Adipose tissue (tissue), 3 donors: ENCODE data around the gene PTPN3. TPM values are rescaled to one million over a fixed set of nuclear protein-coding genes. Genes with fewer than 3 reads are reported as not detected.
"Not testable (repeated sequence)": the region's sequence is repeated elsewhere in the genome, so short reads cannot be mapped to it uniquely, and the experiment has no call there.

Experiments
- H3K27ac ChIP-seq: one replicate; pipeline ENCODE4 v1.5.1; 2013; ENCODE audit warnings: low read depth, low read length
- WGBS, 3 donors: extraction: QIAGEN DNeasy Blood & Tissue Kit; methylation state at CpG; one replicate each; pipeline ENCODE4 v1.1.7; 2013; 5-methylcytosine and 5-hydroxymethylcytosine counted together
- polyA plus RNA-seq, 3 donors: library from polyadenylated mRNA; stranded (reverse); fragments of 200-250 nt; gene quantifications; one replicate each; pipeline ENCODE4 v1.2.3, GENCODE V29; 2013
- donor health status: healthy with polysubstance abuse.
- donor health status: Bipolar disorder and iron deficiency.
- donor health status: healthy.

Gene PTPN3
- polyA plus RNA-seq, 3 donors = 2.2 to 9.0 (median 8.1) TPM

- WGBS, 3 donors = 74 to 78% (median 76%) methylated on average over 4 of the region's 4 CpGs
- not testable (repeated sequence) for H3K27ac ChIP-seq
These were observed 11.9 kb upstream of the PTPN3 start for GRCh38 chr9:109510042-109510441.

- WGBS, 3 donors = 25 to 52% (median 51%) methylated on average over 4 of the region's 4 CpGs
- no peak overlapping the region for H3K27ac ChIP-seq
These were observed 11.5 kb upstream of the PTPN3 start for GRCh38 chr9:109509611-109510010.

GRCh38 chr9:109507421-109507838, 9.3 kb upstream of the PTPN3 start:
- H3K27ac ChIP-seq = no peak overlapping the region
- WGBS, 3 donors = 63 to 80% (median 71%) methylated on average over 9 of the region's 9 CpGs

- no peak overlapping the region for H3K27ac ChIP-seq
- 53 to 65% (median 59%) methylated on average over 3 of the region's 3 CpGs for WGBS, 3 donors
These were observed 8.1 kb upstream of the PTPN3 start for GRCh38 chr9:109506097-109506712.

- 72 to 75% (median 74%) methylated on average over 5 of the region's 5 CpGs for WGBS, 3 donors
- no peak overlapping the region for H3K27ac ChIP-seq
These were observed 6.6 kb upstream of the PTPN3 start for GRCh38 chr9:109504689-109505088.

- WGBS, 3 donors = 53 to 77% (median 69%) methylated on average over 5 of the region's 5 CpGs
- H3K27ac ChIP-seq = no peak overlapping the region
These were observed 2.4 kb upstream of the PTPN3 start for GRCh38 chr9:109500421-109500974.

- WGBS, 3 donors = 1 to 6% (median 4%) methylated on average over 44 to 56 of the region's 56 CpGs
- H3K27ac ChIP-seq = no peak overlapping the region
These were observed 1.7 kb upstream of the PTPN3 start for GRCh38 chr9:109499631-109500410.

GRCh38 chr9:109499093-109499630, 1.1 kb upstream of the PTPN3 start:
- WGBS, 3 donors = 21 to 22% (median 22%) methylated on average over 12 of the region's 12 CpGs
- H3K27ac ChIP-seq = no peak overlapping the region

GRCh38 chr9:109497226-109498153, 617 bp downstream of the PTPN3 start:
- 4 to 9% (median 5%) methylated on average over 44 to 78 of the region's 82 CpGs for WGBS, 3 donors

GRCh38 chr9:109496841-109497225, 1.3 kb downstream of the PTPN3 start:
- WGBS, 3 donors = 40 to 75% (median 74%) methylated on average over 4 of the region's 4 CpGs
- H3K27ac ChIP-seq = no peak overlapping the region

More at GRCh38 chr9:109497226-109498153, 617 bp downstream of the PTPN3 start:
- no peak overlapping the region for H3K27ac ChIP-seq

GRCh38 chr9:109496218-109496617, 1.9 kb downstream of the PTPN3 start:
- H3K27ac ChIP-seq = no peak overlapping the region
- WGBS, 3 donors = 37 to 94% (median 91%) methylated on average over 3 of the region's 3 CpGs

GRCh38 chr9:109493648-109494047, 4.5 kb downstream of the PTPN3 start:
- H3K27ac ChIP-seq = no peak overlapping the region
- WGBS, 3 donors = 57 to 69% (median 67%) methylated on average over 6 of the region's 6 CpGs

- no peak overlapping the region for H3K27ac ChIP-seq
- 68 to 73% (median 73%) methylated on average over 2 of the region's 2 CpGs for WGBS, 3 donors
These were observed 6.5 kb downstream of the PTPN3 start for GRCh38 chr9:109491590-109491989.

- no peak overlapping the region for H3K27ac ChIP-seq
- whole genome bisulfite sequencing, 3 donors = 62 to 65% (median 65%) methylated on average over 7 of the region's 7 CpGs
These were observed 9.2 kb downstream of the PTPN3 start for GRCh38 chr9:109488791-109489492.

GRCh38 chr9:109488351-109488750, 9.8 kb downstream of the PTPN3 start:
- no peak overlapping the region for H3K27ac ChIP-seq
- 60 to 78% (median 64%) methylated on average over 4 of the region's 4 CpGs for WGBS, 3 donors

- WGBS, 3 donors = 50 to 74% (median 58%) methylated on average over 7 of the region's 7 CpGs
These were observed 10.9 kb downstream of the PTPN3 start for GRCh38 chr9:109487247-109487646.

GRCh38 chr9:109483744-109484429, 14.2 kb downstream of the PTPN3 start:
- WGBS, 3 donors = 83 to 84% (median 83%) methylated on average over 14 of the region's 14 CpGs

More at GRCh38 chr9:109487247-109487646, 10.9 kb downstream of the PTPN3 start:
- H3K27ac ChIP-seq = no peak overlapping the region

More at GRCh38 chr9:109483744-109484429, 14.2 kb downstream of the PTPN3 start:
- H3K27ac ChIP-seq = no peak overlapping the region
